Urothelium cell line (cell line): Measurements from ENCODE around the gene DGLUCY.
"Not testable (repeated sequence)": the region's sequence is repeated elsewhere in the genome, so short reads cannot be mapped to it uniquely, and the experiment has no call there.

ENCODE experiments used
- DNase-seq: peaks from one replicate; pipeline ENCODE4 v3.0.0; 2011; ENCODE audit warnings: low spot score, mixed read lengths
- FAIRE-seq: peaks from 2 replicates; lab custom pipeline; 2011; peaks lifted over from hg19 to GRCh38; lab: Jason Lieb, UNC

Gene DGLUCY

GRCh38 chr14:91138511-91139359 lies 24.9 kb downstream of the DGLUCY start:
- peak; percentile 9 for DNase-seq

GRCh38 chr14:91139776-91140175 lies 25.9 kb downstream of the DGLUCY start:
- no peak for DNase-seq

More at GRCh38 chr14:91138511-91139359, 24.9 kb downstream of the DGLUCY start:
- FAIRE-seq, result no peak

DNA sequence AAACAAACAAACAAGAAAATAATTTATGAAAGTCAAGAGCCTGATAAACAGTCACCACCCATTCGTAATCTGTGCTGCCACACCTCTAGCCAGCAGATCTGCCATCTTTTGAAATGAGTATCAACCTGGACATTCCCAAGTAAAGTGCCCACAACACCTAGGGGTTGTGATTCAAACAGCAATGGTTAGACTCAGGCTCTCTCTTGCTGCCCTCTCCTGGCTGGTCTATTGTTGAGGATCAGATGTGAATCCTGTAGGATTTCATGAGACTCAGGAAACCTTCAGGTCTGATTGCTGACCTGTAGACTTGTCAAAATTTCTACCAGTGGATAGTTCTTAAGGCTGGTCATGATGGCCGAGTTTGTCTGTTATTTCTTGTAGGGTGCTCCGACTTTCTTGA lies 26.8 kb downstream of the DGLUCY start:
- FAIRE-seq, result no peak

More at GRCh38 chr14:91139776-91140175, 25.9 kb downstream of the DGLUCY start:
- no peak for FAIRE-seq

GRCh38 chr14:91142214-91142668 lies 28.4 kb downstream of the DGLUCY start:
- no peak for FAIRE-seq
- DNase-seq, result no peak

More for the DNA sequence above, 26.8 kb downstream of the DGLUCY start:
- peak; percentile 7 for DNase-seq

- DNase-seq, result no peak
- no peak for FAIRE-seq
Measured at GRCh38 chr14:91143862-91144261, 30.0 kb downstream of the DGLUCY start.

DNA sequence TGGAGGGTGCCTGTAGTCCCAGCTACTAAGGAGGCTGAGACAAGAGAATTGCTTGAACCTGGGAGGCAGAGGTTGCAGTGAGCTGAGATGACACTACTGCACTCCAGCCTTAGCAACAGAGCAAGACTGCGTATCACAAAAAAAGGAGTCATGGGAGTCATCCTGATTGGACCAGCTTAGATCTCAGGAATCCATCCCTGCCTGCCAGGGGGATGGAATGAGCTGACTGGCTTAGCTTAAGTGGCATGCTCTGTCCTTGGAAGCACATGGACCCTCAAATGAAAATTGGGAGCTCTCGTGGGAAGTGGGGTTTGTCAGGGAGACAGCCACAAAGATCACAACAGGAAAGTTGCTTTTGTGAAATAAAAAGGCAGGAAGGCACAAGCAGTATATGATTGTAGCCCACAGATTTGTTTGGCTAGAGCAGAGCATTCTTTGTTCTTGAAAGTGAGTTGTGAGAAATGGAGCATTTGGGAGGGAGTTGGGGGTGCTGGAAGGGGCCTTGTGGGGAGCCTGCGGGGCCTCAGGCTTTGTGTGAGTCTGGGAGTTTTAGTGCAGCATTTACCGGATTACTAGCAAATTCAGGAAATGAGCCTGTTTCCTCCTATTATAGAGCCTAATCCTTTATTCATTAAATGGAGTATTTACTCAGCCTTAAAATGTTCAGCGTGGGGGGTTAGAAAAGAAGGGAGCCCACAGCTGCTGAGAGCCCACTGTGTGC lies 30.7 kb downstream of the DGLUCY start:
- FAIRE-seq (no peak), DNase-seq (no peak)

DNA sequence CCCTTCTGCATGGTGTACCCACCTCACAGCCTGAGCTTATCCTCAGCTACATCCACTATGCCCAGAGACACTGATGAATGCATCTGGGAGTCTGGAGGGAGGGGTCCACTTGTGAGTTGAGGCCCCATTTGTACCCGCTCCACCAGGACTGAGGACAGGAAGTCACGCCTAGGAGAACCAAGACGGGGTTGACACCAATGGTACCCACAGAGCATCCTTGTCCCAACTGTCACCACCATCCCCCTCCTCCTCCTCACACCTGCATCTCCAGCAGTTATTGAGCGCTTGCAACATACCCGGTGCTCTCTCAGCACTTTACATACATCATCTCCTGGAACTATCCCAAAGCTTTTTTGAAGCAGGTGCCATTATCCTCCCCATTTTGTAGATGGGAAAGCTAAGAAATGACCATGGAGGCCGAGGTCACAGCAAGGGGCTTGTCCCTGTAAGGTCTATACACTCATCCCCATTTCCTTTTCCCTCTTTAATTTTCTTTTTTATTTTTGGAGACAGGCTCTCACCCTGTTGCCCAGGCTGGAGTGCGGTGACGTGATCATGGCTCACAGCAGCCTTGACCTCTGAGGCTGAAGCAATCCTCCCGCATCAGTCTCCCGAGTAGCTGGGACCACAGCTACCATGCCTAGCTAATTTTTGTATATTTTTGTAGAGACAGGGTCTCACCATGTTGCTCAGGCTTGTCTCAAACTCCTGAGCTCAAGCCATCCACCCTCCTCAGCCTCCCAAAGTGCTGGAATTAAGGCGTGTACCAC lies 31.7 kb downstream of the DGLUCY start:
- no peak for DNase-seq
- FAIRE-seq, result no peak

DNA sequence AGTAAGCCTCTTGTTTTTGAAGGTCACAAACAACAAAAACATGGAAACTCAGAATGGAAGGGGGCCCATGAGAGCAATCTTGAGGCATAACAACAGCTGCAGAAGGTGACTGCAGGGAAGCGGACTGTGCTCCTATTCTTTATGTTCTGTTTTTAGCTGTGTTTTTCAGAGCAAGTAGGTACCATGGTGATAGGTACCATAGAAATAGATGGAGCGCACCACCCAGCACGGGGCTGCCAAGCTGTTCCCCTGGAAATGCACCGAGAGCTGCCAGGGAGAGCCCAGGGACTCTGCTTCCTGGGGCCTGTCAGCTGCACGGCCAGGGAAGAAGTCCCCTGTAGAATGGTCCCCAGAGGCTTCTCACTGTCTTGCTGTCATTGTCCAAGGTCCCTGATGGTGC lies 32.8 kb downstream of the DGLUCY start:
- no peak for FAIRE-seq

DNA sequence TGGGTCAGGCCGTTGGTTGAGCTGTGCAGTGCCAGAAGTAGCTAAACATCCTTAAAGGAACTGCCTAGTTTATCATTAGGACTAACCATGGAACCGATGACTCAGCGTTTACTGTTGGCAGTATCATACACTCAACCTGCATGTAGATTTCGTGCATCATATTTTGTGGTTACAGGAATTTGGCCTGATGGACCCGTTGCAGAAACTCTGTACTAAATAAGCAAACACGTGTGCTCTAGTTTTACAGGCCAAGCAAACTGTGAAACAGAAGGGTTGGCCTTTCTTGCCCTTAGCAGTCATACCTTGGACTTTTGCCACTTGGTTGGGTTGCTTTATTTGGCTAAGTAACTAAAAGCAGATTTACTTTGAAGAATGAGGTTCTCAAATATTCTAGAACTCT lies 35.6 kb downstream of the DGLUCY start:
- FAIRE-seq (no peak), DNase-seq (peak; percentile 53)

More for the DNA sequence above, 32.8 kb downstream of the DGLUCY start:
- DNase-seq, result no peak

DNA sequence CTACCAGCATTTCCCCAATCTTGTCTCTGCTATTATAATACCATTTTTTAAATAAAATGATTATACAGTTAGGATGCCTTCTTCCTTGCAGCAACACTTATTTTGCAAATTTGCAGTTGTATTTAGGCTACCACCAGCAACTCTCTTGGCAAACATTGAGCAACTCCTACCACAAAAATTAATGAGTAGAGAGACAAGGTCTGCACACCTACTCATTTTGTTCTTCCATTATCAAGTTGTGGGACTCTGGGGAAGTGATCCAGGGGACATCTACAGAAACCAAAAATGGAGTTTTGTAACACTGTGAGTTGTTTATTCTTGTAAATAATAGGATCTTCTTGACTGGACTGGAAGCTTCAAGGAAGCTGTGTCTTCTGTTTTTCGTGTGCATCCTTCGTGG lies 38.6 kb downstream of the DGLUCY start:
- FAIRE-seq (no peak), DNase-seq (no peak)

DNA sequence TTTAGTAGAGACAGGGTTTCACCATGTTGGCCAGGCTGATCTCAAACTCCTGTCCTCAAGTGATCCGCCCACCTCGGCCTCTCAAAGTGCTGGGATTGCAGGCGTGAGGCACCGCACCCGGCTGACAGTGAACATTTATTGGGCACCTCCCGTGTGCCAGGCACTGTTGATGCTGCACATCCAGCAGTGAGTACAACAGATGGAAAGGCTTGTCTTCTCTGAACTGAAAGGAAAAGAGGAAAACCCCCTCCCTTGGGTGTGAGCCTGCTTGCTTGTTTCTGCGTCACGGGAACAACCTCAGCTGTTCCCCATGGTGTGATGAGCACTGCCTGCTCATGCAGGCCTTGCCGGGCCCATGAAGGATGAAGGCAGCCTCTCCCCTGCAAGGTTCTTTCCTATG lies 39.5 kb downstream of the DGLUCY start:
- DNase-seq, result no peak
- FAIRE-seq, result no peak

- DNase-seq (peak; percentile 16), FAIRE-seq (no peak)
Measured at GRCh38 chr14:91154851-91155625, 41.2 kb downstream of the DGLUCY start.

DNA sequence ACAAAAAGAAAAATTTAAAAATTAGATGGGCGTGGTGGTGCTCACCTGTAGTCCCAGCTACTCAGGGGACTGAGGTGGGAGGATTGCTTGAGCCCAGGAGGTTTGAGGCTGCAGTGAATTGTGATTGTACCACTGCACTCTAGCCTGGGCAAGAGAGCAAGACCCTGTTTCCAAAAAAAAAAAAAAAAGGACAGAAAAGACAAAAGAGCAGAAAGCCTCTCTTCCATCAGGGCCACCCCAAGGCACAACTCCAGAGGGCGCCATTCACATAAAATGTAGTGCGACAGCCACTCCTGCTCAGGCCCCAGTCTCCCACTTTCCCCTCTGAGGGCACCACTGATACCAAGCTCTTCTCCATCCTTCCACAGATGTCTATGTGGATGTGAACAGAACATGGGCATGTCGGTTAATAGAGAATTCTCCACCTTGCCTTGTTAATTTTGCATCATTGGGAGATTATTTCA lies 41.8 kb downstream of the DGLUCY start:
- FAIRE-seq, result no peak

DNA sequence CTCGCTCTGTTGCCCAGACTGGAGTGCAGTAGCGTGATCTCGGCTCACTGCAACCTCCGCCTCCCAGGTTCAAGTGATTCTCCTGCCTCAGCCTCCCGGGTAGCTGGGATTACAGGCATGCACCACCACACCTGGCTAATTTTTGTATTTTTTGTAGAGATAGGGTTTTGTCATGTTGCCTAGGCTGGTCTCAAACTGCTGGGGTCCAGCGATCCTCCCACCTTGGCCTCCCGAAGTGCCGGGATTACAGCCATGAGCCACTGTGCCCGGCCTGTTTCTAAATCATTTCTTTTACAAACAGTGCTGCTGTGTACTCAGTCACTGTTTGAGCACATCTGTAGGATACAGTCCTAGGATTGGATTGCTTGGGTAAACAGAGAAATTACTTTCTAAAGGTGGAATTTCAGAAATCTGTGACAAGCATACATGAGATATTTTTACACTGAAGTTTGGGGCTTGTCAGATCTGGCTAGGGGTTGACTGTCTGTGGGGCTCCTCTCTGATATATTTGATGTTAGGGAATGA lies 42.3 kb downstream of the DGLUCY start:
- FAIRE-seq, DNase-seq: not testable (repeated sequence)

More for the DNA sequence above, 41.8 kb downstream of the DGLUCY start:
- DNase-seq, result no peak

DNA sequence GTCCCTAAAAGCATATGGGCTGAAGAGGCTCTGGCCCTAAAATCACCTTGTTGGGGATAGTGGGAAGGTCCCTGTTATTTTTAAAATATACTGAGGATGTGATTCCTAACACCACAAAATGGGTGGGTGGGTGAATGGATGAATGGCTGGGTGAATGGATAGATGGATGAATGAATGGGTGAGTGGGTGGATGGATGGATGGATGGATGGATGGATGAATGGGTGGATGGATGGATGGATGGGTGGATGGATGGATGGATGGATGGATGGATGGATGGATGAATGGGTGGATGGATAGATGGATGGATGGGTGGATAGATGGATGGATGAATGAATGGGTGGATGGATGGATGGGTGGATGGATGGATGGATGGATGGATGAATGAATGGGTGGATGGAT lies 43.0 kb downstream of the DGLUCY start:
- not testable (repeated sequence) for DNase-seq, FAIRE-seq

GRCh38 chr14:91158091-91158790 lies 44.4 kb downstream of the DGLUCY start:
- FAIRE-seq, result no peak

GRCh38 chr14:91159182-91159581 lies 45.3 kb downstream of the DGLUCY start:
- DNase-seq (no peak), FAIRE-seq (no peak)

More at GRCh38 chr14:91158091-91158790, 44.4 kb downstream of the DGLUCY start:
- DNase-seq, result no peak

DNA sequence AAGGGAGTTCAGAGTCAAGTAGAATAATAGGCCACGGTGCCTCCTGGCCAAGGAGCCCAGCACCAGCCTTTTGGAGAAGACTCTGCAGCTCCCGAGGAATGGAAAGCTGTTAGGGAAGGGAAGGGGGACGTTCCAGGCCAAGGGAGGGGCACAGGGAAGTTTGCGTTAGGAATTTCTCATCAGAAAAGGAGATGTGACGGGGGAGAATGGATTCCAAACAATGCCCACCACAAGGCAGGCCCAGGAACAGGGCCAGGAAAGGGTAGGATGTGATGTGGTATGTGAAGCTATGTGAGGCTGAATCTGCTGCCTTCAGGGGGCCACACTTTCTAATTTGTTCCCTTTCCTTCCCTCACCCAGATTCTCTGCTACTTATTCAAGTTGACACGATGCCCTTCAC lies 46.0 kb downstream of the DGLUCY start:
- no peak for FAIRE-seq
- no peak for DNase-seq

GRCh38 chr14:91163316-91163715 lies 49.4 kb downstream of the DGLUCY start:
- no peak for FAIRE-seq
- no peak for DNase-seq
